Endothelial cell of umbilical vein (primary cell): Measurements from ENCODE around the gene ZNF385B.
A peak's percentile ranks its signal among the peaks of the same experiment; 100 is the strongest.

Source experiments
- CTCF ChIP-seq, 2 donors: IDR thresholded peaks; 1 replicate in 1 of 2; 2 replicates in 1 of 2; pipeline ENCODE4 v1.5.1; 2011; ENCODE audit warnings: low read length in 2 of 2, mild to moderate bottlenecking in 2 of 2, moderate library complexity in 2 of 2, control low read depth in 1 of 2, inconsistent platforms in 1 of 2, low read depth in 1 of 2; ENCODE audit not compliant: insufficient read depth in 1 of 2; ENCODE audit errors: extremely low read depth in 1 of 2
- EZH2 ChIP-seq: IDR thresholded peaks from 2 replicates; pipeline ENCODE4 v1.6.1; 2012; ENCODE audit warnings: borderline replicate concordance, low read depth, mild to moderate bottlenecking, moderate library complexity, low read length, inconsistent platforms; ENCODE audit not compliant: severe bottlenecking
- JUN ChIP-seq: IDR thresholded peaks from 2 replicates; pipeline ENCODE4 v1.6.1; 2011; ENCODE audit warnings: borderline replicate concordance, low read depth; ENCODE audit not compliant: insufficient read length, insufficient read depth
- MAX ChIP-seq: IDR thresholded peaks from 2 replicates; pipeline ENCODE4 v1.6.1; 2011; ENCODE audit not compliant: insufficient read depth, insufficient read length
- POLR2A ChIP-seq: IDR thresholded peaks from 2 replicates; pipeline ENCODE4 v1.6.1; 2012; ENCODE audit warnings: low read depth, mild to moderate bottlenecking, control low read depth, low read length

GRCh38 chr2:179454443-179455171 is 406.8 kb downstream of the ZNF385B start:
- no peak for TF ChIP-seq CTCF (IDR thresholded peaks at IDR 0.05; ENCODE audit: extremely low read depth in 1 of 2, insufficient read depth in 1 of 2, low read depth in 1 of 2, low read length in 2 of 2)
- TF ChIP-seq POLR2A: no peak
- TF ChIP-seq MAX: no peak
- no peak for TF ChIP-seq EZH2
- TF ChIP-seq JUN: peak; percentile 58
